Measurements from ENCODE around the gene ADGB. TPM values are rescaled to one million over a fixed set of nuclear protein-coding genes. Genes with fewer than 3 reads are reported as not detected.

The ADGB gene
- total and polyA plus RNA-seq, 2 of the 13 experiments (the other 11 are each of a cell fraction or from before 2014, with no cell fraction given) = not detected

- H3K79me2 ChIP-seq (ENCODE audit: insufficient read depth, low read length) = no peaks in the 10 kb centered on the region
- H3K27ac ChIP-seq (ENCODE audit: extremely low read length, insufficient read depth, low read length) = no peak overlapping the region
- no peak overlapping the region for H3K9ac ChIP-seq (ENCODE audit: insufficient read depth, low read depth, low read length)
- peak; percentile 44 for DNase-seq (ENCODE audit: low spot score)
- peak; percentile 80 for ATAC-seq
- intact Hi-C loops (cut with micrococcal nuclease; ENCODE audit: unreplicated experiment) = no loop called here
- CTCF ChIA-PET (ENCODE audit: low intra/inter-chr PET ratio, low total read pairs) = no interaction called here
- H3K27me3 ChIP-seq (ENCODE audit: control insufficient read depth in 1 of 2, insufficient read depth in 2 of 2, low read length in 2 of 2) = no peaks in the 10 kb centered on the region
- no peaks in the 10 kb centered on the region for H3K36me3 ChIP-seq (replicated peaks in 1 of 2; ENCODE audit: control insufficient read depth in 1 of 2, insufficient read depth in 2 of 2, low read length in 2 of 2)
- H3K4me2 ChIP-seq (ENCODE audit: low read depth, low read length) = no peak overlapping the region
- H3K9me3 ChIP-seq (ENCODE audit: low read length) = no peaks in the 10 kb centered on the region
- FAIRE-seq = no peak
- H2AFZ ChIP-seq (ENCODE audit: low read length) = no peak overlapping the region
- POLR2A ChIA-PET = no interaction called here
- H3K4me3 ChIP-seq (replicated peaks in 1 of 3; ENCODE audit: insufficient read depth in 1 of 3, low read depth in 2 of 3, low read length in 3 of 3) = no peak overlapping the region; a peak in 1 of 6 replicates
- peaks cover 6% of the 10 kb centered on the region for H3K4me1 ChIP-seq (ENCODE audit: insufficient read depth, low read length)
- H4K20me1 ChIP-seq (ENCODE audit: insufficient read depth, low read length) = no peaks in the 10 kb centered on the region
- in situ Hi-C loops (cut with HindIII; ENCODE audit: extremely low pct_ligation_motif_present, low pct_unique_long_range_greater_than_20kb) = no loop called here
- no TSS peak for BruUV-seq (replicated peaks)
- TF ChIP-seq TP53 (CRISPR knock-in tag; conservative IDR thresholded peaks at IDR 0.05) (no peak), HNF4A (CRISPR knock-in tag; IDR thresholded peaks at IDR 0.05) (0 out of 2 replicates have a peak, but pooled peaks have one; percentile 5), RARG (CRISPR knock-in tag; IDR thresholded peaks at IDR 0.05; ENCODE audit: low read depth) (no peak), HOMEZ (CRISPR knock-in tag; IDR thresholded peaks at IDR 0.05; ENCODE audit: low read depth) (peak; percentile 28; the same call in 1 of the 2 replicates), RNF219 (CRISPR knock-in tag; IDR thresholded peaks at IDR 0.05) (no peak), ARID2 (CRISPR knock-in tag; IDR thresholded peaks at IDR 0.05; ENCODE audit: borderline replicate concordance) (no peak), SIX4 (CRISPR knock-in tag; IDR thresholded peaks at IDR 0.05) (no peak), KLF16 (CRISPR knock-in tag; IDR thresholded peaks at IDR 0.05) (no peak), RARA (CRISPR knock-in tag; IDR thresholded peaks at IDR 0.05) (0 out of 2 replicates have a peak, but pooled peaks have one; percentile 20), FOXP1 (IDR thresholded peaks at IDR 0.05) (no peak), FOXP1 (CRISPR knock-in tag; IDR thresholded peaks at IDR 0.05) (peak; percentile 20; the same call in 1 of the 2 replicates), PAXIP1 (CRISPR knock-in tag; conservative IDR thresholded peaks at IDR 0.05) (0 out of 2 replicates have a peak, but pooled peaks have one; percentile 18), ZNF367 (CRISPR knock-in tag; IDR thresholded peaks at IDR 0.05; ENCODE audit: borderline replicate concordance) (no peak), KDM5A (IDR thresholded peaks at IDR 0.05; ENCODE audit: borderline replicate concordance, low read length) (no peak), NCOA2 (CRISPR knock-in tag; IDR thresholded peaks at IDR 0.05) (peak; percentile 11; the same call in 1 of the 2 replicates)
These were observed 142.8 kb downstream of the ADGB start for GRCh38 chr6:146741609-146742008.

Measured in HepG2 (cell line).